Heart left ventricle (tissue), 16 donors: Measurements from ENCODE around the gene HNF1B. TPM values are rescaled to one million over a fixed set of nuclear protein-coding genes. Genes with fewer than 3 reads are reported as not detected.

Source experiments
- ATAC-seq, 4 donors: fragments of 200-7000 bp; cut with Tn5 transposase; one replicate each; pipeline ENCODE4 v1.9.1; 2020 to 2022; ENCODE audit warnings: moderate library complexity in 4 of 4, mild to moderate bottlenecking in 3 of 4, moderate number of reproducible peaks in 1 of 4
- DNase-seq, 5 donors: peaks; one replicate each; pipeline ENCODE4 v3.0.0-alpha.2; 2020
- H3K27ac ChIP-seq, 12 donors: fragments of 200-600 bp; sonication (generic) in 4 of 12; one replicate each; pipeline versions ENCODE4 v1.5.0 to v1.8.0; 2016 to 2022; ENCODE audit warnings: mild to moderate bottlenecking in 2 of 12
- H3K27me3 ChIP-seq, 9 donors: fragments of 200-600 bp; sonication (generic) in 2 of 9; one replicate each; pipeline versions ENCODE4 v1.5.1 to v1.8.0; 2016 to 2022; ENCODE audit warnings: mild to moderate bottlenecking in 3 of 9
- H3K36me3 ChIP-seq, 9 donors: fragments of 200-600 bp; sonication (generic) in 2 of 9; one replicate each; pipeline versions ENCODE4 v1.5.0 to v1.8.0; 2018 to 2022; ENCODE audit warnings: mild to moderate bottlenecking in 2 of 9
- H3K4me1 ChIP-seq, 12 donors: fragments of 200-600 bp; sonication (generic) in 4 of 12; one replicate each; pipeline versions ENCODE4 v1.5.0 to v1.8.0; 2016 to 2022; ENCODE audit warnings: mild to moderate bottlenecking in 3 of 12
- H3K4me3 ChIP-seq, 12 donors: fragments of 200-600 bp; sonication (generic) in 4 of 12; one replicate each; pipeline versions ENCODE4 v1.5.0 to v1.8.0; 2017 to 2022; ENCODE audit warnings: mild to moderate bottlenecking in 9 of 12, moderate library complexity in 4 of 12
- H3K9me3 ChIP-seq, 12 donors: fragments of 200-600 bp; sonication (generic) in 4 of 12; one replicate each; pipeline versions ENCODE4 v1.5.0 to v1.8.0; 2016 to 2022; ENCODE audit warnings: mild to moderate bottlenecking in 1 of 12
- CTCF ChIP-seq, 12 donors: fragments of 200-600 bp; sonication (generic) in 4 of 12; IDR thresholded peaks; one replicate each; pipeline versions ENCODE4 v1.5.0 to v1.8.0; 2018 to 2022; ENCODE audit warnings: antibody characterized with exemption in 12 of 12, mild to moderate bottlenecking in 5 of 12
- POLR2A ChIP-seq, 2 donors: fragments of 450-650 bp; IDR thresholded peaks; one replicate each; pipeline ENCODE4 v1.6.1; 2017; ENCODE audit warnings: antibody characterized with exemption in 2 of 2, mild to moderate bottlenecking in 2 of 2, moderate library complexity in 2 of 2
- WGBS, 4 donors: extraction: QIAGEN DNeasy Blood & Tissue Kit in 2 of 4; methylation state at CpG; one replicate each; pipeline versions ENCODE4 v1.1.5 to v1.1.7; 2013 to 2018; 5-methylcytosine and 5-hydroxymethylcytosine counted together
- intact Hi-C, 10 donors: fragments of 100-400 bp; cut with DNase I; formaldehyde crosslinking; loops; one replicate each; pipeline versions ENCODE4 v1.11.1 to v1.14.2; 2022
- polyA plus RNA-seq, 2 donors: library from polyadenylated mRNA; stranded (reverse); fragments of 200-250 nt; gene quantifications; one replicate each; pipeline ENCODE4 v1.2.3, GENCODE V29; 2013
- total RNA-seq, 9 donors: library from RNA; depleted of rRNA in 2 of 9; stranded (reverse); fragments of >200 nt in 2 of 9; fragmentation: NEBNext Ultra II Directional in 3 of 9; extraction: Animal tissue kit (Norgen Biotek cat#: 25700) in 3 of 9; gene quantifications; one replicate each; pipeline versions ENCODE4 v1.1.0 to v1.2.4, GENCODE V29; 2016 to 2023
- donor health status: ischemic (EF 13 %, LVEDD 7.1; RV severe dilation, severe dysfunction).
- donor health status: healthy with polysubstance abuse.
- donor health status: DM: no; HTN: yes; CAD: no.
- donor health status: DM: no; HTN: no; CAD: no.
- donor health status: ischemic (EF 25% LVEDD 6.9; RV normal size, moderate dysfunction).
- donor health status: ischemic (EF 25% LVEDD 5.7; RV mildly dilated, moderate dysfunction).
- donor health status: healthy.
- donor health status: DM: yes; HTN: yes; CAD: no.
- donor health status: ischemic (EF 35%, LVEDD 5.7; RV mildly dilated, moderate dysfunction).
- donor health status: nonischemic (EF 11% LVEDD 7.7; RV severe dilation, severe dysfunction).
- donor health status: DM: yes; HTN: yes; CAD: no.
- donor health status: PGD.
- donor health status: ischemic (EF 29% LVEDD 5.4; RV normal size, mild dysfunction).
- donor health status: nonischemic (EF 23%, LVEDD 6.1; RV moderate dilation, normal function).

The HNF1B gene
- total and polyA plus RNA-seq, 11 donors: not detected

DNA sequence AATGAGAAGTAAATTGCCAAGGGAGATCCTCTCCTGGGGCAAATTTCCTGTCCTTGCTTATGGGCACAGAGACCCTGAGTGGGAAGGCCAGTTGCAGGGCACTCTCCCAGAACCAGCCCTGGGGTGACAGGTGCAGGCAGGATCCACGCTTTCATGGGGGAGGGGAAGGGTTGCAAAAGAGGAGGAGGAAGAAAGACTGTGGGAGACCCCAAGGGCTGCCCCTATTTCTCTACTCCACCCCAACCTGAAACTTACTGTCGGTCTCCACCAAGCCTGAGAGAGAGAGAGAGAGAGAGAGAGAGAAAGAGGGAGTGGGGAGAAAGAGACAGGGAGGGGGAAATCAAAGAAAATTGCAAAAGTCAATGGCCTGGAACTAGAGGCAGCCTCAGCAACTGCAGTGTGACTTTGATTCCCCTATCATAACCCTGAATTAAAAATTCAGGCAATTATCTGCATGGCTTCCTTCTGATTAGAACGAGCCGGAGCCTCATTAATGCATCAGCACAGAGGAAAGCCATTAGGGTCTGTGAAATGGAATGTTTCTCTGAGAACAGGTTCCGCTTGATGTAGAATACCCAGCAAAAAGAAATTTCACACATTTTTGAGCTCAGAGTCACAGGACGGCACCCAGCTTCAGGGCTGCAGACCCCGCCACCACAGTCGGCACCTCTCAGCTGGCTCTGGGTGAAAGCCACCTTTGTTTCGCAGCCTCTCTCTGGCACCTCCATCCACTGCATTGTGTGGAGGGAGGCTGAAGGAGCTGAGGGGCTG, 45.1 kb upstream of the HNF1B start:
- no peak for DNase-seq
- TF ChIP-seq POLR2A (IDR thresholded peaks at IDR 0.05) (no peak), CTCF (IDR thresholded peaks at IDR 0.05) (no peak)
- Histone ChIP-seq H3K4me1 (no peaks in the 10 kb centered on the region), H3K9me3 (no peaks in the 10 kb centered on the region), H3K4me3 (no peak overlapping the region), H3K27me3 (peaks cover 0 to 52% (median 18%) of the 10 kb centered on the region in 9 donors), H3K36me3 (no peaks in the 10 kb centered on the region), H3K27ac (no peak overlapping the region)
- intact Hi-C loops: no loop called here
- ATAC-seq: no peak
- WGBS, 4 donors: 80 to 82% (median 81%) methylated on average over 9 of the region's 9 CpGs

GRCh38 chr17:37789021-37789565, 44.2 kb upstream of the HNF1B start:
- Histone ChIP-seq H3K27me3 (peaks cover 0 to 54% (median 18%) of the 10 kb centered on the region in 9 donors), H3K4me3 (no peak overlapping the region), H3K27ac (no peak overlapping the region), H3K9me3 (no peaks in the 10 kb centered on the region), H3K4me1 (no peaks in the 10 kb centered on the region), H3K36me3 (no peaks in the 10 kb centered on the region)
- DNase-seq (no peak), ATAC-seq (no peak)
- TF ChIP-seq CTCF (IDR thresholded peaks at IDR 0.05) (no peak), POLR2A (IDR thresholded peaks at IDR 0.05) (no peak)
- WGBS, 4 donors: 51 to 63% (median 58%) methylated on average over 4 to 5 of the region's 5 CpGs
- intact Hi-C loops: no loop called here

- Histone ChIP-seq H3K4me1 (no peaks in the 10 kb centered on the region), H3K27me3 (peaks cover 0 to 54% (median 18%) of the 10 kb centered on the region in 9 donors), H3K9me3 (no peaks in the 10 kb centered on the region), H3K4me3 (no peak overlapping the region), H3K36me3 (no peaks in the 10 kb centered on the region), H3K27ac (no peak overlapping the region)
- 79 to 94% (median 82%) methylated on average over 1 of the region's 1 CpG for WGBS, 4 donors
- TF ChIP-seq CTCF (IDR thresholded peaks at IDR 0.05): no peak
- no peak for TF ChIP-seq POLR2A (IDR thresholded peaks at IDR 0.05)
- no peak for DNase-seq
- intact Hi-C loops: no loop called here
- ATAC-seq: no peak
Observed at GRCh38 chr17:37788526-37788925, 43.7 kb upstream of the HNF1B start.

DNA sequence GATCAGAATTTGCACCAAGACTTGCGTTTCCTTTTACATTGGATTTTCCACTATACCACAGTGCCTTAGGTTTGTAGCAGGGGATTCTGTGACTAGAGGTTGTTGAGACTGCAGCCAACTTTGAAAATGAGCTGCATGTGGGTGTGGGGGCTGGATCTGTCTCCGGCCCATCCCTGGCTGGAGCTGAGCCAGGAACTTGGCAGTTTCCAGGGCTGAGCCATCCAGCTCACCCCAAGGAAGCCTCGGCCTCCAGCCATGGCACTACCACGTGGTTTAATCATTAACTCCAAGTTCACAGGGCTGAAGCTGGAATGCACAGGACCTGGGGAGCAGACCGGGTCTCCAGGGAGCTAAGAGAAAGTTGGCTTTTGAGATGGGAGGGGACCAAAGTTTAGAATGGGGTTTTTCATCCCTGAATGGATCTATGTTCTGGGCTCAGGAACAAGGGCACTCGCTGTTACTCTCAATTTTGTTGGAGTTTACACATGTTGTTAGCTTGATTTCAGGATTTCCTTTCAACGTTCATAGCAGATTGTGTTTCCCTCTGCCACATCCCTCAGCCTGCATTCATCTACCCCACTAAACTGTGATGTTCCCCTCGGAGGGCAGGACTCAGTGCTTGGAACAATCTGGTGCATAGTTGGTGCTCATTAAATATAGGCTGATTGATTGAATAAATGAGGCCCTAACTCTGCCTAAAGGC, 42.3 kb upstream of the HNF1B start:
- peak in 1 of 4 donors; percentile 18 for ATAC-seq
- intact Hi-C loops: no loop called here
- TF ChIP-seq CTCF (IDR thresholded peaks at IDR 0.05): no peak
- no peak for TF ChIP-seq POLR2A (IDR thresholded peaks at IDR 0.05)
- Histone ChIP-seq H3K4me3 (no peak overlapping the region), H3K9me3 (no peaks in the 10 kb centered on the region), H3K27ac (no peak overlapping the region), H3K4me1 (no peaks in the 10 kb centered on the region), H3K27me3 (peaks cover 0 to 54% (median 14%) of the 10 kb centered on the region in 9 donors), H3K36me3 (no peaks in the 10 kb centered on the region)
- 33 to 57% (median 40%) methylated on average over 8 of the region's 8 CpGs for WGBS, 4 donors
- DNase-seq: peak in 2 of 5 donors; percentile 9 to 26
